GM12878 (cell line): ENCODE measurements around the gene GSK3A. TPM values are rescaled to one million over a fixed set of nuclear protein-coding genes. Genes with fewer than 3 reads are reported as not detected.

Experiments used
- BMI1 ChIP-seq: fragments of 450-650 bp; IDR thresholded peaks from 2 replicates; pipeline ENCODE4 v1.6.1; 2016; ENCODE audit warnings: mild to moderate bottlenecking, moderate library complexity, borderline replicate concordance
- BRCA1 ChIP-seq: IDR thresholded peaks from 2 replicates; pipeline ENCODE4 v1.6.1; 2011; ENCODE audit warnings: low read depth, low read length, improper control_type of control experiment
- CUX1 ChIP-seq: IDR thresholded peaks from 2 replicates; pipeline ENCODE4 v1.6.1; 2012; ENCODE audit warnings: improper control_type of control experiment, low read depth, low read length; ENCODE audit not compliant: insufficient replicate concordance
- ELK1 ChIP-seq: IDR thresholded peaks from 2 replicates; pipeline ENCODE4 v1.6.1; 2012; ENCODE audit warnings: low read depth, low read length, improper control_type of control experiment
- IKZF1 ChIP-seq: fragments of 450-650 bp; conservative IDR thresholded peaks from 2 replicates; pipeline ENCODE4 v1.6.1; 2017; ENCODE audit warnings: antibody characterized with exemption, mild to moderate bottlenecking
- IRF3 ChIP-seq: fragments of 450-650 bp; IDR thresholded peaks from 2 replicates; pipeline ENCODE4 v1.6.1; 2014; ENCODE audit warnings: mild to moderate bottlenecking
- MAX ChIP-seq: IDR thresholded peaks from 2 replicates; pipeline ENCODE4 v1.6.1; 2012; ENCODE audit warnings: low read depth, low read length, improper control_type of control experiment
- NR2C1 ChIP-seq: fragments of 450-650 bp; IDR thresholded peaks from 2 replicates; pipeline ENCODE4 v1.6.1; 2017; ENCODE audit warnings: antibody characterized with exemption, mild to moderate bottlenecking, moderate library complexity
- NR2C2 ChIP-seq: IDR thresholded peaks from 2 replicates; pipeline ENCODE4 v1.6.1; 2011; ENCODE audit warnings: borderline replicate concordance, low read depth; ENCODE audit not compliant: control insufficient read depth, insufficient read length
- PAX5 ChIP-seq: IDR thresholded peaks from 2 replicates; pipeline ENCODE4 v1.6.1; 2011; ENCODE audit warnings: low read depth, low read length, borderline replicate concordance
- POLR2AphosphoS2 ChIP-seq: IDR thresholded peaks from 2 replicates; pipeline ENCODE4 v1.6.1; 2011; ENCODE audit warnings: low read depth, mild to moderate bottlenecking, low read length, improper control_type of control experiment, moderate library complexity
- RELA ChIP-seq: fragments of 450-650 bp; IDR thresholded peaks from 2 replicates; pipeline ENCODE4 v1.8.0; 2014; ENCODE audit warnings: borderline replicate concordance; ENCODE audit not compliant: partially characterized antibody
- RUNX3 ChIP-seq: IDR thresholded peaks from 2 replicates; pipeline ENCODE4 v1.6.1; 2012; ENCODE audit warnings: low read length, inconsistent platforms
- SIN3A ChIP-seq: IDR thresholded peaks from 2 replicates; pipeline ENCODE4 v1.6.1; 2012; ENCODE audit warnings: low read depth, low read length, improper control_type of control experiment
- SIX5 ChIP-seq: IDR thresholded peaks from 2 replicates; pipeline ENCODE4 v1.6.1; 2011; ENCODE audit warnings: mild to moderate bottlenecking, low read depth, low read length, moderate library complexity; ENCODE audit not compliant: severe bottlenecking
- SKIL ChIP-seq: fragments of 450-650 bp; IDR thresholded peaks from 2 replicates; pipeline ENCODE4 v1.6.1; 2017; ENCODE audit warnings: mild to moderate bottlenecking, low read depth, inconsistent platforms; ENCODE audit not compliant: poor library complexity, severe bottlenecking
- SP1 ChIP-seq: IDR thresholded peaks from one replicate; pipeline ENCODE4 v1.6.1; 2011; ENCODE audit warnings: low read depth, low read length
- SPI1 ChIP-seq: IDR thresholded peaks from 2 replicates; pipeline ENCODE4 v1.6.1; 2011; ENCODE audit warnings: low read depth, mild to moderate bottlenecking, low read length, moderate library complexity, borderline replicate concordance; ENCODE audit not compliant: insufficient read depth
- YY1 ChIP-seq: IDR thresholded peaks from 2 replicates; pipeline ENCODE4 v1.6.1; 2011; ENCODE audit warnings: low read depth, mild to moderate bottlenecking, low read length
- ZSCAN29 ChIP-seq: fragments of 450-650 bp; IDR thresholded peaks from 2 replicates; pipeline ENCODE4 v1.6.1; 2017; ENCODE audit warnings: mild to moderate bottlenecking, moderate library complexity
- polyA plus RNA-seq, 11 experiments: library from polyadenylated mRNA; depleted of rRNA in 4 of 11; unstranded in 6 of 11; stranded (reverse) in 5 of 11; fragments of >200 nt; fragmentation: Nextera tagmentation in 4 of 11; fragmentation: Illumina TruSeq in 1 of 11; extraction: Ambion mirVana in 4 of 11; extraction: Trizol in 1 of 11; gene quantifications; 1 replicate in 1 of 11; 2 replicates in 10 of 11; pipeline versions ENCODE4 v1.2.1 to v1.2.3, GENCODE V29; 2011 to 2016; ENCODE audit warnings: inconsistent platforms in 2 of 11, missing spikeins in 2 of 11, low read depth in 1 of 11
- total RNA-seq, 4 experiments: library from RNA; depleted of rRNA in 3 of 4; stranded (reverse); fragments of >200 nt in 3 of 4; fragmentation: Illumina TruSeq in 1 of 4; extraction: Trizol in 1 of 4; gene quantifications; 2 replicates each; pipeline versions ENCODE4 v1.2.1 to v1.2.3, GENCODE V29; 2013 to 2021

Gene GSK3A
- total and polyA plus RNA-seq, 10 of the 15 experiments (the other 5 are each of a cell fraction or from before 2014, with no cell fraction given), result 1.00 to 47.9 (median 15.2) TPM

- TF ChIP-seq CUX1 (peak; percentile 55), NR2C1 (peak; percentile 25), ZSCAN29 (no peak), RELA (peak; percentile 34), SIX5 (peak; percentile 95), SIN3A (0 out of 2 replicates have a peak, but pooled peaks have one; percentile 11), SP1 (peak; percentile 99), SKIL (peak; percentile 99), YY1 (peak; percentile 92), BMI1 (no peak), ELK1 (peak; percentile 15), IKZF1 (peak; percentile 90), BRCA1 (peak; percentile 40; the same call in 1 of the 2 replicates), MAX (peak; percentile 32; the same call in 1 of the 2 replicates), RUNX3 (no peak), NR2C2 (no peak), IRF3 (peak; percentile 99), SPI1 (peak; percentile 29; the same call in 1 of the 2 replicates), POLR2AphosphoS2 (no peak), PAX5 (no peak)
Measured at GRCh38 chr19:42268704-42269477, 26.5 kb upstream of the GSK3A start, which contains the start of gene CIC (continued).
